ENCODE data around the gene EVI5.

GRCh38 chr1:92826792-92827191 is 41.9 kb upstream of the EVI5 start:
- TF ChIP-seq EZH2phosphoT487 (IDR thresholded peaks at IDR 0.05; ENCODE audit: insufficient read depth, low read depth) (no peak), EZH2 (IDR thresholded peaks at IDR 0.05; ENCODE audit: insufficient read depth, poor library complexity, severe bottlenecking) (no peak)

All from GM23248 (cell line).